Panc1 (cell line): ENCODE data around the gene TFF3. TPM values are rescaled to one million over a fixed set of nuclear protein-coding genes. Genes with fewer than 3 reads are reported as not detected.

ENCODE experiments used
- ATAC-seq: fragments of 200-7000 bp; cut with Tn5 transposase; 2 replicates; pipeline ENCODE4 v1.9.1; 2020; ENCODE audit warnings: mild to moderate bottlenecking, moderate library complexity
- BruUV-seq: library from RNA; stranded (reverse); fragments of 400-500 nt; replicated peaks from 2 replicates; lab custom pipeline; 2021; lab: Mats Ljungman, UMichigan
- CTCF ChIA-PET: fragments of 300-600 bp; sonication (Branson Sonifier 250); formaldehyde crosslinking; loops from one replicate; lab custom pipeline; 2022; ENCODE audit warnings: antibody characterized with exemption; lab: Charles Lee
- POLR2A ChIA-PET: fragments of 300-600 bp; sonication (Branson Sonifier 250); formaldehyde crosslinking; loops from one replicate; lab custom pipeline; 2022; ENCODE audit warnings: antibody characterized with exemption; lab: Charles Lee
- DNase-seq: peaks from one replicate; pipeline ENCODE4 v3.0.0-alpha.2; 2010; ENCODE audit warnings: low read depth, low spot score
- H3K27ac ChIP-seq: 2 replicates; pipeline ENCODE4 v1.5.1; 2011; ENCODE audit warnings: mild to moderate bottlenecking, low read length, inconsistent platforms
- H3K27me3 ChIP-seq: fragments of 200-500 bp; sonication (Bioruptor generic); 2 replicates; pipeline ENCODE4 v1.6.0; 2014; ENCODE audit warnings: low read length, inconsistent platforms; ENCODE audit not compliant: control insufficient read depth, insufficient read depth
- H3K36me3 ChIP-seq: fragments of 200-500 bp; sonication (Bioruptor generic); 2 replicates; pipeline ENCODE4 v1.5.1; 2014; ENCODE audit warnings: inconsistent platforms, mild to moderate bottlenecking, low read length, moderate library complexity; ENCODE audit not compliant: control insufficient read depth, insufficient read depth
- H3K4me1 ChIP-seq: 2 replicates; pipeline ENCODE4 v1.5.1; 2011; ENCODE audit warnings: inconsistent platforms, mild to moderate bottlenecking, low read length, moderate library complexity; ENCODE audit not compliant: control insufficient read depth, insufficient read depth
- H3K4me3 ChIP-seq, 2 experiments: 2 replicates each; pipeline ENCODE4 v1.5.1; 2011 to 2012; ENCODE audit warnings: low read depth in 2 of 2, low read length in 2 of 2, mild to moderate bottlenecking in 2 of 2, inconsistent platforms in 1 of 2, moderate library complexity in 1 of 2
- H3K9me3 ChIP-seq: fragments of 200-500 bp; sonication (Bioruptor generic); 2 replicates; pipeline ENCODE4 v1.5.1; 2014; ENCODE audit warnings: low read depth, mild to moderate bottlenecking, inconsistent platforms, low read length, moderate library complexity; ENCODE audit not compliant: control insufficient read depth, insufficient read depth
- CTCF ChIP-seq: fragments of 450-650 bp; IDR thresholded peaks from 2 replicates; pipeline ENCODE4 v1.5.1; 2017; ENCODE audit warnings: mild to moderate bottlenecking
- POLR2AphosphoS5 ChIP-seq: IDR thresholded peaks from 2 replicates; pipeline ENCODE4 v1.6.1; 2012; ENCODE audit warnings: mild to moderate bottlenecking, low read depth, low read length, moderate library complexity
- SIN3A ChIP-seq: IDR thresholded peaks from 2 replicates; pipeline ENCODE4 v1.6.1; 2012; ENCODE audit warnings: low read depth, mild to moderate bottlenecking, low read length, moderate library complexity, borderline replicate concordance; ENCODE audit not compliant: insufficient read depth
- TCF7L2 ChIP-seq: IDR thresholded peaks from 2 replicates; pipeline ENCODE4 v1.6.1; 2011; ENCODE audit warnings: mild to moderate bottlenecking, low read depth, low read length, inconsistent platforms
- in situ Hi-C: cut with HindIII; loops from 2 replicates; pipeline ENCODE4 v1.10.0; 2016; ENCODE audit warnings: low sequenced_read_pairs, low pct_unique_long_range_greater_than_20kb
- intact Hi-C: fragments of 100-400 bp; cut with micrococcal nuclease; formaldehyde crosslinking; loops from one replicate; pipeline ENCODE4 v1.10.0; 2022; ENCODE audit not compliant: unreplicated experiment
- total RNA-seq: library from RNA; stranded (reverse); gene quantifications from one replicate; pipeline ENCODE4 v1.2.1, GENCODE V29; 2021; ENCODE audit not compliant: unreplicated experiment
- TF ChIP-seq, protein P1 (sequence below), 2 experiments: IDR thresholded peaks; 2 replicates each; pipeline ENCODE4 v1.6.1; 2011 to 2012; ENCODE audit warnings: low read depth in 2 of 2, control low read depth in 1 of 2, low read length in 1 of 2, mild to moderate bottlenecking in 1 of 2, moderate library complexity in 1 of 2; ENCODE audit not compliant: insufficient read depth in 1 of 2

Gene TFF3
- total RNA-seq, 1 experiment from 2014 or later = 8.9 TPM

GRCh38 chr21:42288962-42289361 is 26.2 kb downstream of the TFF3 start:
- ChIA-PET POLR2A (no interaction called here), CTCF (no interaction called here)
- intact Hi-C loops (no loop called here), in situ Hi-C loops (no loop called here)
- no peak for DNase-seq
- BruUV-seq = no TSS peak
- no peaks in the 10 kb centered on the region for H3K27me3 ChIP-seq
- no peaks in the 10 kb centered on the region for H3K9me3 ChIP-seq
- no peak for TF ChIP-seq SIN3A
- TF ChIP-seq, protein P1, sequence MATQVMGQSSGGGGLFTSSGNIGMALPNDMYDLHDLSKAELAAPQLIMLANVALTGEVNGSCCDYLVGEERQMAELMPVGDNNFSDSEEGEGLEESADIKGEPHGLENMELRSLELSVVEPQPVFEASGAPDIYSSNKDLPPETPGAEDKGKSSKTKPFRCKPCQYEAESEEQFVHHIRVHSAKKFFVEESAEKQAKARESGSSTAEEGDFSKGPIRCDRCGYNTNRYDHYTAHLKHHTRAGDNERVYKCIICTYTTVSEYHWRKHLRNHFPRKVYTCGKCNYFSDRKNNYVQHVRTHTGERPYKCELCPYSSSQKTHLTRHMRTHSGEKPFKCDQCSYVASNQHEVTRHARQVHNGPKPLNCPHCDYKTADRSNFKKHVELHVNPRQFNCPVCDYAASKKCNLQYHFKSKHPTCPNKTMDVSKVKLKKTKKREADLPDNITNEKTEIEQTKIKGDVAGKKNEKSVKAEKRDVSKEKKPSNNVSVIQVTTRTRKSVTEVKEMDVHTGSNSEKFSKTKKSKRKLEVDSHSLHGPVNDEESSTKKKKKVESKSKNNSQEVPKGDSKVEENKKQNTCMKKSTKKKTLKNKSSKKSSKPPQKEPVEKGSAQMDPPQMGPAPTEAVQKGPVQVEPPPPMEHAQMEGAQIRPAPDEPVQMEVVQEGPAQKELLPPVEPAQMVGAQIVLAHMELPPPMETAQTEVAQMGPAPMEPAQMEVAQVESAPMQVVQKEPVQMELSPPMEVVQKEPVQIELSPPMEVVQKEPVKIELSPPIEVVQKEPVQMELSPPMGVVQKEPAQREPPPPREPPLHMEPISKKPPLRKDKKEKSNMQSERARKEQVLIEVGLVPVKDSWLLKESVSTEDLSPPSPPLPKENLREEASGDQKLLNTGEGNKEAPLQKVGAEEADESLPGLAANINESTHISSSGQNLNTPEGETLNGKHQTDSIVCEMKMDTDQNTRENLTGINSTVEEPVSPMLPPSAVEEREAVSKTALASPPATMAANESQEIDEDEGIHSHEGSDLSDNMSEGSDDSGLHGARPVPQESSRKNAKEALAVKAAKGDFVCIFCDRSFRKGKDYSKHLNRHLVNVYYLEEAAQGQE (IDR thresholded peaks at IDR 0.05; ENCODE audit: insufficient read depth in 1 of 2, low read depth in 2 of 2, low read length in 1 of 2) = no peak
- no peak for TF ChIP-seq TCF7L2
- no peaks in the 10 kb centered on the region for H3K4me1 ChIP-seq
- ATAC-seq = no peak
- H3K27ac ChIP-seq = no peak overlapping the region
- no peak overlapping the region for H3K4me3 ChIP-seq
- H3K36me3 ChIP-seq = no peaks in the 10 kb centered on the region

DNA sequence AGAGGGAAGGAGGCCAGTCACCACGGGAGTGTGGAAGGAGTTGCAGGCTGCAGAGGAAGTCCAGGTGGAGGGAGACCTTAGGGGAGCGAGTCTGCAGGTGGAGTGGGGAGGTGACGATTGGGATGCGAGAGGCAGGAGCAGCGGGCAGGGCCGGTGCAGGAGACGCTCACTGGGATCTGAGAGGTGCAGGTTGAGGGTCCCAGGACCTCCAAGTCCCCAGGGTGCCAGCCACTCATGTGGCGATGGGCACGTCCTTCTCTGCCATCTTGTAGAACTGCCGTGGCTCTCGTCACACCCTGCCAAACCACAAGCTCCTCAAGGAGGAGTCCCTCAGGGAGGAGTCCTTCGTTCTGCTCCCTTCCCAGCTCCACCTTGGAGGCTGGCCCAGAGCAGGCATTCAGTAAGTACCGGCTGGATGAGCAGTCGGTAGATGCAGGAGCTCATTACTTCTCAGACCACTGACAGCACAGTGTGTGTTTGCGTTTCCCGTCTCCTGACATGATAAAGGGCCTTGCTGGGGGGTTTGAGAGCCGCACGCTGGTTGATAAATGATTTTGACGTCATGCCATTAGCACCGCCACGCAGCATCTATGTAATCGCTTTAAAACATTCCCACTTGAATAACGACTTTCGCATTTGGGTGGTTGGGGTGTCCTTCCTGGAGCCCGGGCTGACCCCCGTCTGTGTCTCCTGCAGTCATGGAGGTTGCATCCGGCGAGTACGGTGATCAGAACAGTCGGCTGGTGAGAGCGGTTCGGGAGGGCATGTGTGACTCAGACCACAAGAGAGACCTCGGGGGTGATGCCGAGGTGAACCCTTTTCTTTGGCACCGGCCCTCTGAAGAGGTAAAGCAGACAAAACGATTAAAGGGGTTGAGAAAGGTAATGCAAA is 27.8 kb downstream of the TFF3 start:
- H3K4me1 ChIP-seq = no peaks in the 10 kb centered on the region
- BruUV-seq = no TSS peak
- ChIA-PET CTCF (interaction anchor here (0.7 kb wide), 1 partner anchor 9 kb away, joined by 7 read pairs; no protein-coding TSS in a partner anchor), POLR2A (no interaction called here)
- ATAC-seq (no peak), DNase-seq (no peak)
- H3K4me3 ChIP-seq = no peak overlapping the region
- no peak for TF ChIP-seq POLR2AphosphoS5
- TF ChIP-seq, protein P1 (IDR thresholded peaks at IDR 0.05; ENCODE audit: insufficient read depth in 1 of 2, low read depth in 2 of 2, low read length in 1 of 2) = no peak
- TF ChIP-seq SIN3A = no peak
- TF ChIP-seq TCF7L2 = no peak
- TF ChIP-seq CTCF = no peak
- intact Hi-C loops = no loop called here
- no peak overlapping the region for H3K27ac ChIP-seq
- no peaks in the 10 kb centered on the region for H3K27me3 ChIP-seq
- in situ Hi-C loops = no loop called here
- H3K9me3 ChIP-seq = no peaks in the 10 kb centered on the region
- no peaks in the 10 kb centered on the region for H3K36me3 ChIP-seq
